Loucy (cell line): ENCODE data around the gene FBXO41.

Experiments
- EZH2phosphoT487 ChIP-seq: fragments of 200-600 bp; IDR thresholded peaks from 2 replicates; pipeline ENCODE4 v1.6.1; 2018; ENCODE audit warnings: antibody characterized with exemption, mild to moderate bottlenecking, moderate library complexity, borderline replicate concordance
- TF ChIP-seq, protein P1 (sequence below): fragments of 200-600 bp; sonication (generic); conservative IDR thresholded peaks from 2 replicates; pipeline ENCODE4 v1.5.1; 2014; ENCODE audit warnings: mild to moderate bottlenecking, antibody characterized with exemption, low read length

DNA sequence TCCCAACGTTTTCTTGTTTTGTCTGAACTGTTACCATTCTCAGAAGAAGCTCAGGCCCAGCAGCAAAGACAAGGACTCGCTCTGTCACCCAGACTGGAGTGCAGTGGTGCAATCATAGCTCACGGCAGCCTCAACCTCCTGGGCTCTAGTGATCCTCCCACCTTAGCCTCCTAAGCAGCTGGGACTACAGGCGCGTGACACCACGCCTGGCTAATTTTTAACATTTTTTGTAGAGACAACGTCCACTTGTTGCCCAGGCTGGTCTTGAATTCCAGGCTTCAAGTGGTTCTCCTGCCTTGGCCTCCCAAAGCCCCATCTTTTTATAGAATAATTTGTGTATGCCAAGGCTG is 72.2 kb downstream of the FBXO41 start:
- TF ChIP-seq, protein P1, sequence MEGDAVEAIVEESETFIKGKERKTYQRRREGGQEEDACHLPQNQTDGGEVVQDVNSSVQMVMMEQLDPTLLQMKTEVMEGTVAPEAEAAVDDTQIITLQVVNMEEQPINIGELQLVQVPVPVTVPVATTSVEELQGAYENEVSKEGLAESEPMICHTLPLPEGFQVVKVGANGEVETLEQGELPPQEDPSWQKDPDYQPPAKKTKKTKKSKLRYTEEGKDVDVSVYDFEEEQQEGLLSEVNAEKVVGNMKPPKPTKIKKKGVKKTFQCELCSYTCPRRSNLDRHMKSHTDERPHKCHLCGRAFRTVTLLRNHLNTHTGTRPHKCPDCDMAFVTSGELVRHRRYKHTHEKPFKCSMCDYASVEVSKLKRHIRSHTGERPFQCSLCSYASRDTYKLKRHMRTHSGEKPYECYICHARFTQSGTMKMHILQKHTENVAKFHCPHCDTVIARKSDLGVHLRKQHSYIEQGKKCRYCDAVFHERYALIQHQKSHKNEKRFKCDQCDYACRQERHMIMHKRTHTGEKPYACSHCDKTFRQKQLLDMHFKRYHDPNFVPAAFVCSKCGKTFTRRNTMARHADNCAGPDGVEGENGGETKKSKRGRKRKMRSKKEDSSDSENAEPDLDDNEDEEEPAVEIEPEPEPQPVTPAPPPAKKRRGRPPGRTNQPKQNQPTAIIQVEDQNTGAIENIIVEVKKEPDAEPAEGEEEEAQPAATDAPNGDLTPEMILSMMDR: no peak
- TF ChIP-seq EZH2phosphoT487: no peak
